HG03439 (cell line): ENCODE measurements around the gene M6PR.
"Not testable (repeated sequence)": the region's sequence is repeated elsewhere in the genome, so short reads cannot be mapped to it uniquely, and the experiment has no call there.

Experiments
- ATAC-seq: cut with Tn5 transposase; IDR thresholded peaks from one replicate; pipeline ENCODE4 v1.9.1; 2021; ENCODE audit warnings: mild to moderate bottlenecking, moderate library complexity; ENCODE audit not compliant: unreplicated experiment

Gene M6PR

DNA sequence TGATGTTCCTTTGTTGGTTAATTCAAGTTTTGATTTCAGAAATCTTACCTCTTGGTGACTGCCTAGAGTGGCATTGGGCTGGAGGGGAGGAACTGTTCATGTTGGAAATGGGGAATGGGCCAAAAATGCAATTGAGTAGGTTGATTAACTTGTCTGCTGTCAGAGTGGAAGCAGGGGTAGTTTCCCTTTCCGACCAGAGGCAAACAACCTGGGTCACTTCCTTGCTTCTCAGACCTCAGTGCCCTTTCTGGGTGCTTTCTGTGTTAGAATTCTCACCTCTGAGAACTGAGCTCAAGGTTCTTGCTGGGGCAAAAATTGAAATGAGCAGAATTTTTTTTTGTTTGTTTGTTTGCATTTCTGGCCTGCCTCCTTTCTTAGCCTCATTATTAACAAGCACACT, 2.3 kb upstream of the M6PR start:
- ATAC-seq: no peak

DNA sequence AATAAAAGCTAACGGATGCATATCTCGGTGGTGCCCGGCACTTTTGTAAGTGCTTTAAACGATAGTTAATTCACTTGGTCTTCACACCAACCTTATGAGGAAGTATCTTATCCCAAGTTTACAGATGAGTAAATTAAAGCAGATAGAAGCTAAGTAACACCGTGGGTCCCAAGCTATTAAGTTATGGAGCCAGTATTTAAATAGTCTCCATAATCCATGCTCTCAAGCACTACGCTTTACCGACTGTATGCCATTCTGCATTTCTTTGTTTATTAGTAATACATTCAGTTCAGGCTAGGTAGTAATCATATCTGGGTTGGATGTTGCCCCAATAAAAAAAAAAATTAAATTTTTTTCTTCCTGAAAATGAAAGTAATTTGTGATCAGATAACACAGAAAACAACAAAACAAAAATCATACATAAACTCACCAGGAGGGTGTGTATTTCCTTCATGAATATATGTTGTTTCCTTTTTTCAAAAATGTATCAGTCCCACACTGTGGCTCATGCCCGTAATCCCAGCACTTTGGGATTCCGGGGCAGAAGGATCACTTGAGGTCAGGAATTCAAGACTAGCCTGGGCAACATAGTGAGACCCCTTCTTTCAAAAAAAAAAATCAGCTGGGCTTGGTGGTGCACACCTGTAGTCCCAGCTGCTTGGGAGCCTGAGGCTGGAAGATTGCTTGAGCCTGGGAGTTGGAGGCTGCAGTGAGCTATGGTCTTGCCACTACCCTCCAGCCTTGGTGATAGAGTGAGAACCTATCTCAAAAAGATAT, 1.4 kb upstream of the M6PR start:
- ATAC-seq: no peak

DNA sequence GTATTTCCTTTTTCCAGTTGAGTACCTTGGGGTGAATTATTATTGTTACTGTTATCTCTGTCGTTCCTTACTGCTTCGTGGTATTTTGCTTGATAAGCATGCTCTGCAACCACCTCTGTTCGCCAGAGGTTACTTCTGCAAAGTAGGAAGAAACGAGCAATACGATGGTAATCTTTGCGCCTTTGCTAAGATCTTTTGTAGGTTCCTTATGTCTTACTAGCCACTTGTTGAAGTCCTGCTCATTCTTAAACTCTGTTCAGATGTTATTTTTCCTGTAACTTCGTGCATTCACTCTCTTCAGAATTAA, 729 bp upstream of the M6PR start:
- no peak for ATAC-seq

DNA sequence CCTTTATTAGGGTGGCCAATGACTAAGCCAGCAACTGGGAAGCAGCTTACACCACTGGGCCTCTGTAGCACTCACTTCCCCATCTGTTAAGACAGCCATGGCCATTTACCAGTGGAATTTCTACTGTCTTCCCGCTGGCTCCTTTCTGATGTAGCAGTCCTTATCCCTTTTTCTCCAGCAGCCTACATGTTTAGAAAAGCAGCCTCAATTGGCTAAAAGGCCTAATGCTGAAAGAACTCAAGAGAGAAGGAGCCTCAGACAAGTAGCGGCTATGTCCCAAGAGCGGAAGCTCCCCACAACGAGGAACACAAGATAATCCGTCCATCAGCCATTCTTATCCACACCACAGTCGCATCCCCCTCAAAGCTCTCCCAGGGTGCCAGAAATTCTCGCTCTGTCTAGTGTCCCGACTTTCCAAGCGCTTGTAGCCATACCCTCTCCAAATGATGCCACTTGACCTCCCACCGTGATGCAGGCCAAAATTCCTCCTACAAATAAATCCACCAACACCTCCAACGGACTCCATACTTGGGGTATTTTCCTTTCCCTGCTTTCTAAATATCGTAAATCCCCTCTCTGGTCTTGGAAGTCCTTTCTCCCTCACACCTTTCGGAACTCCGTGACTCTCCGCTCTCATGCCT, 624 bp downstream of the M6PR start:
- no peak for ATAC-seq

DNA sequence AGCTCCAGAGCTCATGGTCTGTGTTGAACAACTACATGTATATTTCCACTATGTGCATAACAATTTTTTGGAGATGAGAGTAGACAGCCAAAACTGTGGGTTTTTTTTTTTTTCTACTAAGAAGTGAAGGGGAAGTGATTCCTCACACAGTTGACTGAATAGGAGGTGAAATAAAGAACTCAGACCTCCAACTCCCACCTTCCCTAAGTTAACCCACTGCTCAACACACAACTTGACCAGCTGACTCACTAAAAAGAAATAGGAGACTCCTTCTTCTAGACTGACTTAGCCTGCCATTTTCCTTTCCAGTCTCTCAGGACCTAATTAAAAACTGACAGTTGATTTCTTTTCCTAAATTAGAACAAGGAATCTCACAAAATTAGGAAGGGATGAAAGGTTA, 1.7 kb downstream of the M6PR start:
- ATAC-seq: no peak

DNA sequence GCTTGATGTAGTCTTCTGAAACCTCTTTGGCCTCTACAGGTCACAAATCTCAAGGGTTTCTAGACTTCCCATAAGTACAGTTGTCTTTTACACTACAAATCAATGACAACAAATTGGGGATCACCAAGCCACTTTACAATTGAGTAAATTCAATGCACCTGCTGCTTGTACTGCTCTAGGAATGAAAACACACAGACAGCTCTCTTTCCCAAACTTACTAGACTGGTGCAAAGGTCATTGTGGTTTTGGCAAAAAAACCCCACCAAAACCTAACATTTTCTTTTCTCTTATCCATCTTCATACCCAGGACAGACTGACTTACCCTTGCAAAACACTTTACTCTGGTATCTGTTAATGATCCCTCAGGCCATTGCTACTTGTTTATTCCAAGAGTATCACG, 2.7 kb downstream of the M6PR start:
- no peak for ATAC-seq

DNA sequence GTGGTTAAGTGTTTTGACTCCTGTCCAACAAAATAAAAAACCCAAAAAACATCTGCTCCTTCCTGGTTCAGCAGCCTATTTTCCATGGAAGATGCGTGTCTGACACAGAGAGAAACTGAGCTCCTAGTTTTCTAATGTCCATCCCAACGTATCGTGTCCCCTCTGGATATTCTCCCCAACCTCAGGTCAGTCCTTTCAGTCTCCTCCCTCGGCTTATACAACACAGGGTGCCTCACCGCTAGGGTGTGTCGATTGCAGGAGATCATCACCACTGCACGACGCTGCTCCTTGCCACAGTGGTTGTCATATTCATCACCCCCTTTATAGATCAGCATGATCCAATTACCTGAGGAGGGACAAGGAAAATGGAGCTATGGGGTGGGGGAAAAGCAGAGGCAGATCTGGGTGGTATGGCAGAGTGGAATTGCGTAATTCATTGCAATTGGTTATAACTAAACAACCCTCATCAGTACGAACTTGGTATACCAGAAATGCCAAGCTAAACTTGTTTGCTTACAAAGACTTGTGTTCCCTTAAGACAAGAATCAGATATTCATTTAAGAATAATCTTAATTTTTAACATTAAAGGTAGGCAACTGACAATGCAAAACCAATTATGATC, 5.8 kb downstream of the M6PR start:
- no peak for ATAC-seq

DNA sequence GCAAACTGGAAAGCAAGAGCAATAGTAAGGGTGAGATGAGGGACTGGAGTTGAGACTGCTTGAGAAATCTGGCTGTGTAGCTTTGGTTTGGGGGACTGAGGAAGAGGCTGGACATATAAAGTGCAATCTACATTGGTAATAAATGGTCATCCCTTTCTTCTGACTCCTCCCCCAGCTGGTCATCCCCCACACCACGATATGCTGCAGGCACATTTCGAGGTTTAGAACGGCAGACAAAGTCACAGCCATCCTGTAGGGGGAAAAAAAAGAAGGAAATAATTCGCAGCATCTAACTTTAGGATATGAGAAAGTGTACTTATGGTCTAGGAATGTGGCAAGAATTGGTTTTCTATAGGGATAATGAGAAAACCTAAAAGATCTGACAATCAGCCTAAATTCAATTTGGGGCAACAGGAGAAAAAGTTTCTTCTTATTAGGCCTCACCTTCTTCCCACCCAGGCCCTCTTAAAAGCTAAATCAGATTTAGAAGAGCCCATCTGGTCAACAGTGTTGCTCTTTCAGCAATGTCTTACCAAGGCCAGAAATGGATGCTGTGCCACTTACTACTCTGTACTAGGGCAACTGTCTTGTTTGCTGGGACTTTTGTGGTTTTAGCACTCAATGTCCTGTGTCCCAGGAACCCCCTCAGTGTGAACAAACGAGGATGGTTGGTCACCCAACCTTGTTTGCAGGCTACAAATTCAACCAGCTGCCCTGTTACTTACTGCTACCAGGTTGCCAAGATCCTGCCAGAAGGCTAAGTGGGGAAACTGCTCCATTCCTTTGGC, 7.6 kb downstream of the M6PR start:
- no peak for ATAC-seq

DNA sequence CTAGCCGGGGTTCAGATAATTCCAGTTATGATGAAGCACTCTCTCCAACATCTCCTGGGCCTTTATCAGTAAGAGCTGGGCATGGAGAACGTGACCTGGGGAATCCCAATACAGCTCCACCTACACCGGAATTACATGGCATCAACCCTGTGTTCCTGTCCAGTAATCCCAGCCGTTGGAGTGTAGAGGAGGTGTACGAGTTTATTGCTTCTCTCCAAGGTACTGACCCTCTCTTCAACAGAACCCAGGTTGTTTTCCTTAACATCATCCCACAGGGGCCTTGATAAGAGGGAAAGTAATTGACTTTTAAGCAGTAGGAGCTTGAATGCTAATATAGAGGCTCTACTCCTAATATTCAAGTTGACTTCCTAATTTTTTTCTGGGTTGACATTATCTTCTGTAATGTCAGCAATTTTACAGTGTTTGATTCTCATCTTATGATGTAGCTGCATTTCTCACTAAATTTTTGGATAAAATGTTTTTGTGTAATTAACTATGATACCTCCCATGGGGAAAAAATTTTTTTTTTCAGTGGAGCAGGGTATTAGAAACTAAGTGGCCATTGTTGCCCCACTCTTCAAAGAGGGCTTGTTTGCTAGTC, 11.5 kb downstream of the M6PR start:
- ATAC-seq: not testable (repeated sequence)

DNA sequence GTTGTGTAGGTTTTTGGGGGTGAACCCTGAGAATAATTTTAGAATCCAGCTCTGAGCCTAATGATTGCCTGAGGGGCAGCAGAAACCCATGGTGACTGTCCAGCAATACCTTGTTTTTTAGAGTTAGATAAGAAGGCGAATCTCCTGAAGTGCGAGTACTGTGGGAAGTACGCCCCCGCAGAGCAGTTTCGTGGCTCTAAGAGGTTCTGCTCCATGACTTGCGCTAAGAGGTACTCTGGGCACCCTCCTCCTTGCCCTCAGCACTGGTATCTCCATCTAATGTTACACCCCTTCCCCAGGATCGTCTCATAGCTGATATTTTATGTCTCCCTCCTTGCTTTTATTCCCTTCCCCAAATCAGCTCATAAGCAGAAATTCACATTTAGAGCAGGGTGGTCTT, 12.7 kb downstream of the M6PR start:
- ATAC-seq: no peak

DNA sequence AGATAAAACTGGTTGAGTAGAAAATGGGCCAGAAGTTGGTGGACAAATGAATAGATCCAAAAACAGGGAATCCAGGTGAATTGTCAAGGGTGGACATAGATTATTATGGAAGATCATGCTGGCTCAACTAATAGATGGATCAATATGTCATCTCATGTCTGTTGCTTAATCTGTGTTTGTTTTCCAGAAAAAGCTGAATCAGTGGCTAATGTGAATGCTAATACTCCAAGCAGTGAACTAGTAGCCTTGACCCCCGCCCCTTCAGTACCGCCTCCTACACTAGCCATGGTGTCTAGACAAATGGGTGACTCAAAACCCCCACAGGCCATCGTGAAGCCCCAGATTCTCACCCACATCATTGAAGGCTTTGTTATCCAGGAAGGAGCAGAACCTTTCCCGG, 15.4 kb downstream of the M6PR start:
- not testable (repeated sequence) for ATAC-seq

DNA sequence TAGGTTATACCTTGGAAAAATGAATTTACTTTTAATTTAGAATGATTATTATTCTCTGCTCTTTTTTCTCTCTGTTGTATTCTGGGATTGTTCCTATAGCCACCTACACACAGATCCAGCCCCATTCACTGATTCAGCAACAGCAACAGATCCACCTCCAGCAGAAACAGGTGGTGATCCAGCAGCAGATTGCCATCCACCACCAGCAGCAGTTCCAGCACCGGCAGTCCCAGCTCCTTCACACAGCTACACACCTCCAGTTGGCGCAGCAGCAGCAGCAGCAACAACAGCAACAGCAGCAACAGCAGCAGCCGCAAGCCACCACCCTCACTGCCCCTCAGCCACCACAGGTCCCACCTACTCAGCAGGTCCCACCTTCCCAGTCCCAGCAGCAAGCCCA, 17.0 kb downstream of the M6PR start:
- not testable (repeated sequence) for ATAC-seq

DNA sequence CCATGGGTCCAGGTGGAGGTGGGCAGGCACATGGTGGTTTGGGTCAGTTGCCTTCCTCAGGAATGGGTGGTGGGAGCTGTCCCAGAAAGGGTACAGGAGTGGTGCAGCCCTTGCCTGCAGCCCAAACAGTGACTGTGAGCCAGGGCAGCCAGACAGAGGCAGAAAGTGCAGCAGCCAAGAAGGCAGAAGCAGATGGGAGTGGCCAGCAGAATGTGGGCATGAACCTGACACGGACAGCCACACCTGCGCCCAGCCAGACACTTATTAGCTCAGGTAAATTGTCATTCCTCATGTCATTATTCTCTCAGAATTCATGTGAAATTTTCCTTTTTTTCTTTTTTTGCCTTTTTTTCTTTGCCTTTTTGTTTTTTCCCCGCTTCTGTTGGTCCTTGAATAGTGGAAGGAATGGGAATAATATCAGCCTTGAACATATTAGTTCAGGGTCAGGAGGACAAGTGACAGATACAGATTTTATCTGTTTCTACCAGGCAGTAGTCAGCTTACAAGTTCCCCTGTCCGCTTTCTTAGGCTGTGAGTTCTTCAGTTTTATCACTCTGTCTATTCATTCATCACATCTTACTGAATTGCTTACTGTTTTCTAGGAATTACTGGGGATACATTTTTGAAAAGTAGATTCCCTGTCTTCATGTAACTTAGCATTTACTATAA, 18.7 kb downstream of the M6PR start:
- not testable (repeated sequence) for ATAC-seq

DNA sequence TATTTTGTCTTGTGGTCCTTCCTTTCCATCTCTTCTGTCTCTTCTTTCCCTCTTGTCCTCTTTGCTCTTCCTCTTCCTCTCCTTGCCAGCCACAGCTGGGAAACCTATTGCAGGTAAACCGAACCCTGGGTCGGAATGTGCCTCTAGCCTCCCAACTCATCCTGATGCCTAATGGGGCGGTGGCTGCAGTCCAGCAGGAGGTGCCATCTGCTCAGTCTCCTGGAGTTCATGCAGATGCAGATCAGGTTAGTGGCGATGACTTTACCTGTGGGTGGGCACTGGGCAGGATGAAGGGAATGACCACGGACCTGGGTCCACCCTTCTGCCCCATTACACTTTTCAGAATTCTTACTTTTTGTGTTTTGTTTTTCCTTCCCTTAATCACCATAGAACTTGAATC, 26.9 kb downstream of the M6PR start:
- no peak for ATAC-seq

DNA sequence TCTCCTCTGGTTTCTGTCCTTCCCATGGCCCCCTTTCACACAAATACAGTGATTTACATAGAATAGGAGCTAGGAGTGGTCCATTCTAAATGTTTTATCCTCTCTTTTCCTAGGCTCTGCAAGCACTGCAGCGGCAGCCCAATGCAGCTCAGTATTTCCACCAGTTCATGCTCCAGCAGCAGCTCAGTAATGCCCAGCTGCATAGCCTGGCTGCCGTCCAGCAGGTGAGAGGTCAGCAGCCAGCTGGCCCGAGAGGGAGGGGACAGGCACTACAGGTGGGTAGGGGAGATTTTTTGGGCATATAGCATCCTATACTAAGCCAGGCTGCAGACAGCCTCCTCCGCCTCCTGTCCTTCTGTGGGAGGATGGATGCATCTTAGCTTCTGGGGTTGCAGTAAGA, 29.8 kb downstream of the M6PR start:
- not testable (repeated sequence) for ATAC-seq

DNA sequence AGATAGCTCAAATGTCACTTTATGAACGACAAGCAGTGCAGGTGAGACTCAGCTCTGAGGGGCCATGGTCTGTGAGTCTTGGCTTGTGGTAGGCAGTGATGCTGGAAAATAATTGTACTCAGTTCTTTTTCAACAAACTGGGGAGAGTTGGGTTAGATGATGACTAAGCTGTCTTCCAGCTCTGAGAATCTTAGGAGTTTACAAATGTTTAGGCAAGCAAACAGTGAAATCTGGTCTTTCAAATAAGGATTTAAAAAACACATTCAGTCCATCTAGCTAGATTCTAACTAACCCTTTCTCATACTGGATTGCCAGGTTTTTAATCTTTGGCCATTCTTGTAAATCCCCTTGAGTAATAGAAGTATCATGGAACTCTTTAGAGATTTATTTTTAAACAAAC, 31.7 kb downstream of the M6PR start:
- no peak for ATAC-seq

DNA sequence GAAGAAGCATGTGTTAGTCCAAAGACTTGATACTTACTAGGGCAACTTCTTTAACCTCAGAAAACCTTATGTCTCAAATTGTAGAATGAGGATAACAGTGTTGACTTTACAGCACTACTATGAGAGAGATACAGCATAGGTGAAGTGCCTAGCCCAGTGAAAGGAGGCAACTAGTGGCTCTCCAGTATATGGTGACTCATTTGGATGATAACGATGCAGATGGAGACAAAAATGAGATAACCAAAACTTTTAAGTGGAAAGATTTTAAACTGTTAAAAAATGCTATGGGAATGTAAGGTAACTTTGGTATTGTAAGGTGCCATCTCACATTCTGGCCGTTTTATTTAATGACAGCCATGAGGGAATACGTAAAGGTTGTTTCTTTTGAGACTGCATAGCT, 32.4 kb downstream of the M6PR start:
- ATAC-seq: no peak

DNA sequence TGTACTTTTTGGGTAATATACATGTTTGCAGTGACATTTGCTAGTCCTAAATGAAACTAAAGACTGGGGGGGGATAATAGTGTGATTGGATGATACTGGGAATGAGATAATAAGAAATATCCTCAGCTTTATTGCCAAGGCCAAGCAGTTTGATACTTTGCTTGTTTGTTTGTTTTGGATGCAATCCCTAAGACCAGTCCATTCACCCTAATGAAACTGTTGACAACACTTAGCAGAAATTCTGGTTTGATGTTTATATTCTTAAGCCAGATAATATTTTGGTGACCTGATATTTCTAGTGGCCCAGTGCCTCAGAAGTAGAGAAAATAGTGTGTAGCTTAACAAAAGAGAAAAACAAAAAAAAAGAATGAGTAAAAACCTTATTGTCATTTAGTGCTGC, 33.3 kb downstream of the M6PR start:
- no peak for ATAC-seq

DNA sequence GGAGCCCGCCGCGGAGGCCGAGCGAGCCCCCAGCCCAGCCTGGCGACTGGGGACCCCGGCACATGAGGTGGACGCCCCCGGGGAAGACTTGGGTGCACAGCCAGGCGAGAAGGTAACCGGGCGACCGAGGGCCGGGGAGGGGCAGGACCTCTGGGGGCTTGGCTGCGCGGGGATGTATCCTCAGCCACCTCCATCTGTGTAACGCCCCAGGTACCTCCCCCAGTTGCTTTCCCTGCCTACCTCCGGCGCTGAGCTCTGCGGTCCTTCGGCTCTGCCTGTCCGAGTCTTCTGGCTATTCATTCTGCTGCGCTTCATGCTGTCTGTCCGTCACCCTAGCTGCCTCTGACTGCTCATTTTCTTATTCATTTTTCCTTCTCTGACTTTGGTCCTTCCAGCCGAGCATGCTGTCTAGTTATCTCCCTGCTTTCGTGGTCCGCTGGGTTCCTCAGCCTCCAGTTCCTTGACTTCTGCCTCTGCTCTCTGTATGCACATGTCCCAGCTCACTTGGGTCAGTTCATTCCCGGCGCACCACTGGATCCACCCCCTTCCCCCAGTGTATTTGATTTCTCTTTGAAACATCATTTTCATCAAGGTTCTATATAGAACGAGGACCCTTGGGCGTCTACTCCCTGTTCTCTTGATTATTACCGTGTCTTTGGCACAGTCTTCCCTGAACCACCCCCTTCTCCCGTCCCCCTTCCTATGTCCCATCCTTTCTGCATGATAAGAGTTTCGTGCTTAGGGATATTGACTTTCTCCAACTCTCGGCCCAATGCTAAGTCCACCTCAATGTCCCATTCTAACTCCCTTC, 34.5 kb downstream of the M6PR start:
- ATAC-seq: peak; percentile 64
